Smooth muscle cell (in vitro differentiated cells): Measurements from ENCODE around the gene TMEM132C. TPM values are rescaled to one million over a fixed set of nuclear protein-coding genes. Genes with fewer than 3 reads are reported as not detected.

ENCODE experiments used
- DNase-seq: peaks from one replicate; lab custom pipeline; 2025; ENCODE audit not compliant: unreplicated experiment; lab: John Stamatoyannopoulos, UW
- H2AFZ ChIP-seq: fragments of 200-600 bp; sonication (generic); 2 replicates; pipeline ENCODE4 v1.6.0; 2016; ENCODE audit warnings: antibody characterized with exemption, low read depth, mild to moderate bottlenecking
- H3F3A ChIP-seq: fragments of 200-600 bp; sonication (generic); 2 replicates; pipeline ENCODE4 v1.6.0; 2017; ENCODE audit warnings: antibody characterized with exemption, low read depth
- H3K27ac ChIP-seq: fragments of 200-600 bp; sonication (generic); 2 replicates; pipeline ENCODE4 v1.5.1; 2016; ENCODE audit warnings: low read depth, mild to moderate bottlenecking
- H3K27me3 ChIP-seq: fragments of 200-600 bp; sonication (generic); 2 replicates; pipeline ENCODE4 v1.6.1; 2016; ENCODE audit warnings: low read depth, mild to moderate bottlenecking
- H3K36me3 ChIP-seq: fragments of 200-600 bp; sonication (generic); 2 replicates; pipeline ENCODE4 v1.5.1; 2016; ENCODE audit warnings: low read depth
- H3K4me1 ChIP-seq: fragments of 200-600 bp; sonication (generic); 2 replicates; pipeline ENCODE4 v1.5.1; 2016; ENCODE audit warnings: low read depth
- H3K4me2 ChIP-seq: fragments of 200-600 bp; sonication (generic); 2 replicates; pipeline ENCODE4 v1.6.0; 2016; ENCODE audit warnings: mild to moderate bottlenecking
- H3K4me3 ChIP-seq: fragments of 200-600 bp; sonication (generic); 2 replicates; pipeline ENCODE4 v1.5.1; 2016; ENCODE audit warnings: mild to moderate bottlenecking
- H3K79me2 ChIP-seq: fragments of 200-600 bp; sonication (generic); 2 replicates; pipeline ENCODE4 v1.6.0; 2016; ENCODE audit warnings: low read depth, mild to moderate bottlenecking
- H3K9ac ChIP-seq: fragments of 200-600 bp; sonication (generic); 2 replicates; pipeline ENCODE4 v1.6.0; 2016; ENCODE audit warnings: low read depth
- H3K9me3 ChIP-seq: fragments of 200-600 bp; sonication (generic); replicated peaks from 2 replicates; pipeline ENCODE4 v1.5.1; 2016; ENCODE audit warnings: low read depth
- H4K20me1 ChIP-seq: fragments of 200-600 bp; sonication (generic); 2 replicates; pipeline ENCODE4 v1.6.0; 2016; ENCODE audit warnings: low read depth
- WGBS: methylation state at CpG from one replicate; pipeline ENCODE4 v1.1.7; 2016; ENCODE audit warnings: low lambda C conversion rate; 5-methylcytosine and 5-hydroxymethylcytosine counted together
- polyA plus RNA-seq: library from polyadenylated mRNA; unstranded; fragments of >200 nt; fragmentation: Nextera tagmentation; extraction: Ambion mirVana; gene quantifications from 2 replicates; pipeline ENCODE4 v1.2.1, GENCODE V29; 2016
- total RNA-seq: library from RNA; depleted of rRNA; stranded (reverse); fragments of >200 nt; gene quantifications from 2 replicates; pipeline ENCODE4 v1.2.3, GENCODE V29; 2014
- TF ChIP-seq, protein P1 (sequence below): fragments of 200-600 bp; sonication (generic); IDR thresholded peaks from 2 replicates; pipeline ENCODE4 v1.5.1; 2017; ENCODE audit warnings: borderline replicate concordance, mild to moderate bottlenecking, antibody characterized with exemption; ENCODE audit not compliant: insufficient read depth, poor library complexity, severe bottlenecking

TMEM132C gene
- total and polyA plus RNA-seq, 2 experiments from 2014 or later, result 0.49 to 0.77 TPM

GRCh38 chr12:128424931-128425431 lies 158.0 kb downstream of the TMEM132C start:
- Histone ChIP-seq H2AFZ (no peak overlapping the region), H3F3A (no peaks in the 10 kb centered on the region), H3K36me3 (no peaks in the 10 kb centered on the region), H3K79me2 (no peaks in the 10 kb centered on the region), H3K4me2 (no peak overlapping the region), H3K27me3 (no peaks in the 10 kb centered on the region), H3K9ac (no peak overlapping the region), H3K27ac (no peak overlapping the region), H3K4me1 (no peaks in the 10 kb centered on the region), H4K20me1 (no peaks in the 10 kb centered on the region), H3K9me3 (no peaks in the 10 kb centered on the region), H3K4me3 (no peak overlapping the region)
- no peak for DNase-seq
- TF ChIP-seq, protein P1, sequence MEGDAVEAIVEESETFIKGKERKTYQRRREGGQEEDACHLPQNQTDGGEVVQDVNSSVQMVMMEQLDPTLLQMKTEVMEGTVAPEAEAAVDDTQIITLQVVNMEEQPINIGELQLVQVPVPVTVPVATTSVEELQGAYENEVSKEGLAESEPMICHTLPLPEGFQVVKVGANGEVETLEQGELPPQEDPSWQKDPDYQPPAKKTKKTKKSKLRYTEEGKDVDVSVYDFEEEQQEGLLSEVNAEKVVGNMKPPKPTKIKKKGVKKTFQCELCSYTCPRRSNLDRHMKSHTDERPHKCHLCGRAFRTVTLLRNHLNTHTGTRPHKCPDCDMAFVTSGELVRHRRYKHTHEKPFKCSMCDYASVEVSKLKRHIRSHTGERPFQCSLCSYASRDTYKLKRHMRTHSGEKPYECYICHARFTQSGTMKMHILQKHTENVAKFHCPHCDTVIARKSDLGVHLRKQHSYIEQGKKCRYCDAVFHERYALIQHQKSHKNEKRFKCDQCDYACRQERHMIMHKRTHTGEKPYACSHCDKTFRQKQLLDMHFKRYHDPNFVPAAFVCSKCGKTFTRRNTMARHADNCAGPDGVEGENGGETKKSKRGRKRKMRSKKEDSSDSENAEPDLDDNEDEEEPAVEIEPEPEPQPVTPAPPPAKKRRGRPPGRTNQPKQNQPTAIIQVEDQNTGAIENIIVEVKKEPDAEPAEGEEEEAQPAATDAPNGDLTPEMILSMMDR, result no peak
- 84% methylated on average over 7 of the region's 7 CpGs for WGBS

- 90% methylated on average over 18 of the region's 18 CpGs for WGBS
- Histone ChIP-seq H3K4me2 (no peak overlapping the region), H3F3A (no peaks in the 10 kb centered on the region), H3K4me1 (no peaks in the 10 kb centered on the region), H2AFZ (no peak overlapping the region), H3K4me3 (no peak overlapping the region), H3K79me2 (no peaks in the 10 kb centered on the region), H3K9ac (no peak overlapping the region), H3K36me3 (no peaks in the 10 kb centered on the region), H3K27ac (no peak overlapping the region), H3K9me3 (no peaks in the 10 kb centered on the region), H3K27me3 (no peaks in the 10 kb centered on the region), H4K20me1 (no peaks in the 10 kb centered on the region)
- TF ChIP-seq, protein P1, result no peak
- DNase-seq, result no peak
These were observed 158.8 kb downstream of the TMEM132C start for GRCh38 chr12:128425666-128426331.

DNA sequence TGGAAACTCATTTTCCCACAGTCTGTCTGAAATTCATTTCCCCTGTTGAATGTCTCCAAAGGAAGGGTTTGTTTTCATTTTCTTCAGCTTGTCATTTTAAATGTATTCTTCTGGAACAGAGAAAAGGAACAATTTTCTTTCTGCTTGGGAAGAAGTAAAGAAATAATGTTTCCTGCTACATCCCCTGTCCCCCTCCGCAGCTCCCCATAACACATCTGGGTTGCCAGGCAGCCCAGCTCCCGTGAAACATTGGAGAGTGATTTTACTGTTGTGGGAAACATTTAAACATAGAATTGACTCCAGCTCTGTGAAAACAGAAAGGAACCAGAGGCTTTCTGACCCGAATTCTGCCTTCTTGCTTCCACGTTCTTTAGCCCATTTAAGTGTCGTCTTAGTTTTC lies 159.5 kb downstream of the TMEM132C start:
- Histone ChIP-seq H3K27me3 (no peaks in the 10 kb centered on the region), H3K4me3 (no peak overlapping the region), H3K4me2 (no peak overlapping the region), H4K20me1 (no peaks in the 10 kb centered on the region), H3F3A (no peaks in the 10 kb centered on the region), H3K9ac (no peak overlapping the region), H2AFZ (no peak overlapping the region), H3K9me3 (no peaks in the 10 kb centered on the region), H3K27ac (no peak overlapping the region), H3K4me1 (no peaks in the 10 kb centered on the region), H3K36me3 (no peaks in the 10 kb centered on the region), H3K79me2 (no peaks in the 10 kb centered on the region)
- DNase-seq, result no peak
- WGBS, result 85% methylated on average over 5 of the region's 5 CpGs
- TF ChIP-seq, protein P1, result no peak

GRCh38 chr12:128439796-128440195 lies 172.8 kb downstream of the TMEM132C start:
- Histone ChIP-seq H3K4me1 (peaks cover under 1% of the 10 kb centered on the region), H3K4me3 (no peak overlapping the region), H3K36me3 (no peaks in the 10 kb centered on the region), H3K27ac (no peak overlapping the region), H4K20me1 (no peaks in the 10 kb centered on the region), H3K9me3 (no peaks in the 10 kb centered on the region), H3K27me3 (no peaks in the 10 kb centered on the region), H3F3A (no peaks in the 10 kb centered on the region), H3K4me2 (no peak overlapping the region), H3K9ac (no peak overlapping the region), H3K79me2 (no peaks in the 10 kb centered on the region), H2AFZ (no peak overlapping the region)
- TF ChIP-seq, protein P1, result no peak
- WGBS, result 83% methylated on average over 5 of the region's 5 CpGs
- DNase-seq, result no peak
